ENCODE data around the gene NRARP.

Gene NRARP

GRCh38 chr9:137297966-137298365 lies 4.1 kb downstream of the NRARP start:
- ATAC-seq: no peak

GRCh38 chr9:137296670-137297664 lies 5.1 kb downstream of the NRARP start:
- no peak for ATAC-seq

DNA sequence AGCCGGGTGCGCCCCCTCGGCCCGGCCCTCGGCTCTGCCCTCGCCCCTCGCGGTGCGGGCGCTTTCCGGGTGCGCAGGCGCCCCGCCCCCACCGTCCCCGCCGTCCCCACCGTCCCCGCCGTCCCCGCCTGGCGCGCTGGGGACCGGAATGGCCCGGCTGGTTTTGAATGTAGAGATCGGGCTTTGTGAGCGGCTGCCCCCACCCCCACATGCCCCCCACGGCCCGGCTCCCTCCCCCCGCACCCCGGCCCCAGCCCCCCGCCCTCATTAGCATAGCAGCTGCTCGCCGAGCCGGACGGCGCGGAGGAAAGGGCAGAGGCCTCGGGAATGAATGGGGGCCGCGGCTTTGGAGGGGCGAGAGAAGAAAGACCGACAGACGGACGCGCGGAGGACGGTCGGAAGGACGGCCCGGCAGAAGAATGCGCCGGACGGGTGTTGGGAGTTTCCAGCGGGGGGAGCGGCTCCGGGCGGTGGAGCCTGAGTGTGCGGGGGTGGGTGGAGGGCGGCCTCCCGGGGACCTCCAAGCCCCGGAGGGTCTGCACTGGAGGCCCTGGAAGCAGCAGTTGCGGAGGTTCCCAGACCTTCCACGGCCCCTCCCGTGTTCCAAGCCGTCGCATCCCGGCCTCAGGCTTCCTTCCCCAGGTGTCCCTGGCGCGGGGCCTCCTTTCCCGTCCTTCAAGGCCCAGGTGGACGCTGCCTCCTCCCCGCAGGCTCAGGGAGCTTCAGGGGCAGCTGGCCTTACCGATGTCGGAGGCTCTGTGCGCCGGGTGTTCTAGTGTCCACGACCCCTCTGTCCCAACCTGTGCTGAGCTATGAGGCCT lies 6.0 kb downstream of the NRARP start:
- ATAC-seq: peak in 1 of 2 donors; percentile 3

DNA sequence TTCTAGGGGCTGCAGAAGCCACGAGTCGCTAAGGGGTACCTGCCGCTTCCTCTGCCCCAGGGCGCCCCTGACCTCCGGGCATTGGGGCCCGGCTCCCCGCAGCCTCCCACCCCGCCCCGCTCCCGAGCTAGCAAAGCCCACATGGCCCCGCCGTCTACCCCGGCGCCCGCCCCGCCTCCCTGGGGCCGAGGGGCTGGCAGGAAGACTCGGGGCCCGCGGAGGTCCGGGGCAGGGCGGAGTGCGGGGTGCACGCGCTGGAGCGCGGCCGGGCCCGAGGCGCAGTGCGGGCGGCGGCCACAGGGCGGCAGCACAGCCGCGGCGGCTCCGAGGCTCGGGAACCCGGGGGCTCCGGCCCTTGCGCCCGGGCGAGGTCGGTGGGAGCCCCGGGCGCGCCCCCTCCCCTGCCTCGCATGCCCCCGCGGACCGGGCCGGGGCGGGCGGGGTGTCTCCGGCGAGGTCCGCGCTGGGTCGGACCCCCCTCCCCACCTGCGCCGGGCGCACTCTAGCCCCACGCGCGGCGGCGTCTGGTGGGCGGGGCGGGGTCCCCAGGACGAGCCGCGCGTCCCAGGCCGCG lies 6.7 kb downstream of the NRARP start:
- peak; percentile 83 to 87 for ATAC-seq

DNA sequence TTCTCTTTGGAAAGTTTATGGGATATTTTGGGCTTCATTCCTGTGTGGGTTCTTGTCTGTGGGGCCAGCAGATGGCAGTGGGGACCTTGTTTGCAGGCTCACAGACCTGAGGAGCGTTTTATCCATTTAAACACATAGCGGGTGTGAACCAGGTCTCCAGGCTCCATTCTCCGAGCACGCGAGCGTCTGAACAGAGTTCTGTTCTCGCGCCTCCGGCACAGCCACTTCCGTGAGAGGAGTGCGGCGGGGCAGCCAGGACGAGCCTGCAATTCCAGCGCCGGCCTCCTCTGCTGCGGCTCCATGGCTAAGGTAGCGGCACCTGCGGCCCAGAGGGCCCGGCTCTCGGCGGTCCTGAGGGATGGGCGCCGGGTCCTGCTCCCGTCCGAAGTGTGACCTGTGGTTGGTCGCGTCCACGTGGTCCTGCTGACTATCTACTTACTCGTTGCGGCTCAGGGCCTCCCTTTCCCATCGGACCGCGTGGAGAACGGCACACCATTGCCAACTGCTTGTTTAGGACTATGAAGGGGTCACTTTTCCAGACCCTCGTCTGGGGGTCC lies 7.3 kb downstream of the NRARP start:
- ATAC-seq: peak; percentile 33

GRCh38 chr9:137294091-137294680 lies 7.9 kb downstream of the NRARP start:
- peak; percentile 54 to 66 for ATAC-seq

DNA sequence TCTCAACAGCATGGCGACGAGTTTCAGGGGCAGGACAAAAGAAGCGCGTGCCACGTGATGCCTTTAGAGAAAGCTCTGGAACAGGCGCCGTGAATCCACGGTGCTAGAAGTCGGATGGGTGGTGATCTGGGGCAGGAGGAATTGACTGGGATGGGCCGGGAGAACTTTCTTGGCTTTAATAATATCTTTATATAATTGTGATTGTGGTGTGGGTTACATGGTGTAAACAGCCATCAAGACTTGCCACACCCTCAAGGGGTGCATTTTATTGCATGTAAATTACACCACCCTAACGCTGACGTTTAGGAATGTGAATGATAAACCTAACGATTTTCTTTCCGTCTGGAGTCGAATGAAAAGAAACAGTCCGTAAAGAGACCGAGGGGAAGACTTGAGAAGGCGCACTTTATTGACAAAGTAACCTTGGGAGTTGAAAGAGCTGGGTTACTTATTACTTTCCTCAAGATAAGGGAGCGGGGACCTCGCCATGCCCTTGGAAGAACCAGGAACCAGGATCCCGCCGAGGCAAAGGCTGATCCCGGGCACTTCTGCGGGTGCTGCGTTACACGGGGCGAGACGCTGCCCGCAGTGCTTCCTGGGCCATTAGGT lies 8.5 kb downstream of the NRARP start:
- no peak for ATAC-seq

- ATAC-seq: no peak
Measured at GRCh38 chr9:137293094-137293481, 9.0 kb downstream of the NRARP start.

DNA sequence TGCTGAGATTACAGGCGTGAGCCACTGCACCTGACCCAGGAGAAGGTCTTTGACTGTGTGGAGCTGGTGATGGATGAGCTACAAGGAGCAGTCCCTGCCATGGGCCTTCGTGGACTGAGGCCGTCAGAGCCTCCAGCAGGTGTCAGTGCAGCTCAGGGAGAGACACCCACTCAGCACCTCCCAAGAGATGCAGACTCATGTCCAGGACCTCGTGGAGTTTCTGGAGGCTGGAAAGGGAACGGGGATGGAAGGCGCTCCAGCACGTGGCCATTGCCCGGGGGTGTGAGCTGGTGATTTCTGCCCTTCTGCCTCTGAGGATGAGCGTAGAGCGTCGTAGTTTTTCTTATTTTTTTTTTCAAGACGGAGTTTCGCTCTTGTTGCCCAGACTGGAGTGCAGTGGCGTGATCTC lies 15.1 kb downstream of the NRARP start:
- ATAC-seq: peak; percentile 41 to 62

GRCh38 chr9:137281345-137282116 lies 20.5 kb downstream of the NRARP start:
- no peak for ATAC-seq

- ATAC-seq: peak in 1 of 2 donors; percentile 18
Measured at GRCh38 chr9:137280474-137281344, 21.4 kb downstream of the NRARP start.

- ATAC-seq: no peak
Measured at GRCh38 chr9:137279741-137280473, 22.2 kb downstream of the NRARP start.

GRCh38 chr9:137278721-137279711 lies 23.1 kb downstream of the NRARP start:
- ATAC-seq: no peak

GRCh38 chr9:137278061-137278701 lies 23.9 kb downstream of the NRARP start:
- peak; percentile 8 to 12 for ATAC-seq

GRCh38 chr9:137277329-137278041 lies 24.6 kb downstream of the NRARP start, which contains the start of gene TOR4A:
TOR4A (plus strand) TSS chr9:137277726; CDS start chr9:137278690, 964 bp downstream.
- peak; percentile 72 to 76 for ATAC-seq

DNA sequence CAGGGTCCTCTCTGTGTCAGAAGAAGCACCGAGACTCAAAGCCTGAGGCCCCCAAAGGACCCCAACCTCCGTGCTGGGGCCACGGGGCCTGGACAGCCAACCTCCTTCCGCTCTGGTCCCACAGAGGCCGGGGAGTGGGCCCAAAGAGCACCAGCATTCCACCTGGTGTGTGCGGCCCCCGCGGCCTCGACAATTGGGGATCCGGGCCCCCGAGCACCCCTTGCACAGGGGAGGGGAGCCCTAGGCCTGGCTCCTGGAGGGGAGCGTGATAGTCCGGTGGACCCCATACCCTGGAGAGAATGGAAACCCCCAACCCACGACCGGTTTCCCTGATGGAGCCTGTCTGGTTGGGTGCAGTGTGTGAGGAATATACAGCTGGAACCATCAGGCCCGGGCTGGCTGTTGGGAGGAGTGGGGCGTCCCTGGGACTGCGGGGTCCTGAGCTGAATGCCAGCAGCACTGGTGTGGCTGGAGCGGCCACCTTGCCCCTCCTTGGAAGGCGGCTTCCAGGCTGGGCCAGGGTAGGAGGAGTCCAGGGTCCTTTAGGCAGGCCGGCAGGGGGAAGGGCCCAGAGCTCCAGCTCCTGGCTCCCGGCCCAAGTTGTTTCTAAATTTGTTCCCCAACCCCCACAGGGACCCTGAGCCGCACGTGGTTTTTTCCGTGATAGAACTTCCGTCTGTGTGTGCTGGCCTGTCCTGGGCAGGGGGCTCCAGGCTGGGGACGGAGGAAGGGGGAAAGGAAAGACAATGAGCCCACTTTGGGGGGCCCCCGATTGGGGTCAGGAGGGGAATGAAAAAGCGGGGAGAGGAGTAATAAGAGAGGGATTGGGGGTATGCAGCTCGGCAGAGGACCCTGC lies 25.4 kb downstream of the NRARP start:
- no peak for ATAC-seq

Data from activated CD4-positive, CD25-positive, alpha-beta regulatory T cell treated with anti-CD3 and anti-CD28 coated beads, Interleukin-2, amount 50 U/mL, for 24 hours (primary cell).